ENCODE measurements around the gene DFFB.

DFFB gene

GRCh38 chr1:3929126-3929525, 71.8 kb downstream of the DFFB start:
- no peak for DNase-seq

- no peak for DNase-seq
Measured at GRCh38 chr1:3930301-3931006, 73.2 kb downstream of the DFFB start.

- no peak for DNase-seq
Measured at GRCh38 chr1:3931007-3931912, 74.0 kb downstream of the DFFB start.

- DNase-seq, result no peak
Measured at GRCh38 chr1:3932156-3932919, 75.1 kb downstream of the DFFB start.

All from activated gamma-delta T cell treated with Interleukin-2 at 50 U/mL for 16 hours (primary cell).